Bronchial epithelial cell (primary cell): ENCODE measurements around the gene NIPSNAP3A. TPM values are rescaled to one million over a fixed set of nuclear protein-coding genes. Genes with fewer than 3 reads are reported as not detected.

Experiments
- DNase-seq: peaks from one replicate; pipeline ENCODE4 v3.0.0-alpha.2; 2010; ENCODE audit warnings: low read depth
- FAIRE-seq: peaks from 2 replicates; lab custom pipeline; 2011; peaks lifted over from hg19 to GRCh38; lab: Jason Lieb, UNC
- H3K27me3 ChIP-seq: 2 replicates; pipeline ENCODE4 v1.5.1; 2011; ENCODE audit warnings: low read length; ENCODE audit not compliant: control insufficient read depth, insufficient read depth
- H3K36me3 ChIP-seq: 2 replicates; pipeline ENCODE4 v1.5.1; 2011; ENCODE audit warnings: low read length; ENCODE audit not compliant: control insufficient read depth, insufficient read depth
- H3K4me3 ChIP-seq: 2 replicates; pipeline ENCODE4 v1.5.1; 2011; ENCODE audit warnings: mild to moderate bottlenecking, low read depth, low read length, control low read depth
- total RNA-seq: library from RNA; depleted of rRNA; stranded (reverse); fragments of >200 nt; gene quantifications from 2 replicates; pipeline ENCODE4 v1.2.1, GENCODE V29; 2014
- TF ChIP-seq, protein P1 (sequence below): IDR thresholded peaks from 2 replicates; pipeline ENCODE4 v1.5.1; 2011; ENCODE audit warnings: mild to moderate bottlenecking, moderate library complexity, low read length, control low read depth, inconsistent platforms; ENCODE audit not compliant: insufficient read depth, severe bottlenecking

Gene NIPSNAP3A
- total RNA-seq, 1 donor from 2014 or later, result 26.9 TPM

DNA sequence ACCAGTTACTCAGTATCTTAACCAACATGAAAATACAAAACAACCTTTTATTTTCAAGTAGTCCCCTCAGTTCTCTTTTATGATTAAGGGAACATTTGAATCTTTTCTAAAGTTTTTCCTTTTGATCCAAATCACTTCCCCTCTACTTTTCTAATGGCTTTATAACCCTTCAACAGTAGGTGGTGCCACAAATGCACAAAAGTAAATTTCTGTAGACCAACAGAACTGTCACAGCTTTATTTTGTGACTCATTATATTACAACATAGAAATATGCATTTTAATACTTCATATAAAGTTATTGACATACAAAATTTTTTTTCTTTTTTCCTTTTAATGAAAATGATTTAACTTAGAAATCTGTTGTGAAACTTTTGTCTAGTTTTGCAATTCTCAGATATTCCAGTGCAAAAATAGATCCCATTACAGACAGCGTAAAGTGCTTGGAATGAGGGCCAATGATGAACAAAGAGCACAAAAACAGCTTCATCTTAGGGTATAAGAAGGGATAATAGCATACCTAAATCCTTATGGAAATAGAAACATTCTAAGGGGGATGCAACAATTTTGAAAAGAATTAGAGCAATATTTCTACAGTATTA, 33.4 kb downstream of the NIPSNAP3A start:
- TF ChIP-seq, protein P1, sequence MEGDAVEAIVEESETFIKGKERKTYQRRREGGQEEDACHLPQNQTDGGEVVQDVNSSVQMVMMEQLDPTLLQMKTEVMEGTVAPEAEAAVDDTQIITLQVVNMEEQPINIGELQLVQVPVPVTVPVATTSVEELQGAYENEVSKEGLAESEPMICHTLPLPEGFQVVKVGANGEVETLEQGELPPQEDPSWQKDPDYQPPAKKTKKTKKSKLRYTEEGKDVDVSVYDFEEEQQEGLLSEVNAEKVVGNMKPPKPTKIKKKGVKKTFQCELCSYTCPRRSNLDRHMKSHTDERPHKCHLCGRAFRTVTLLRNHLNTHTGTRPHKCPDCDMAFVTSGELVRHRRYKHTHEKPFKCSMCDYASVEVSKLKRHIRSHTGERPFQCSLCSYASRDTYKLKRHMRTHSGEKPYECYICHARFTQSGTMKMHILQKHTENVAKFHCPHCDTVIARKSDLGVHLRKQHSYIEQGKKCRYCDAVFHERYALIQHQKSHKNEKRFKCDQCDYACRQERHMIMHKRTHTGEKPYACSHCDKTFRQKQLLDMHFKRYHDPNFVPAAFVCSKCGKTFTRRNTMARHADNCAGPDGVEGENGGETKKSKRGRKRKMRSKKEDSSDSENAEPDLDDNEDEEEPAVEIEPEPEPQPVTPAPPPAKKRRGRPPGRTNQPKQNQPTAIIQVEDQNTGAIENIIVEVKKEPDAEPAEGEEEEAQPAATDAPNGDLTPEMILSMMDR, result peak; percentile 26
- FAIRE-seq (no peak), DNase-seq (peak; percentile 66)
- no peaks in the 10 kb centered on the region for H3K36me3 ChIP-seq
- H3K4me3 ChIP-seq, result no peak overlapping the region
- no peaks in the 10 kb centered on the region for H3K27me3 ChIP-seq

- TF ChIP-seq, protein P1, result no peak
- H3K4me3 ChIP-seq, result no peak overlapping the region
- H3K36me3 ChIP-seq, result peaks cover 2% of the 10 kb centered on the region
- FAIRE-seq, result no peak
- H3K27me3 ChIP-seq, result no peaks in the 10 kb centered on the region
- DNase-seq, result peak; percentile 38
These were observed 36.1 kb downstream of the NIPSNAP3A start for GRCh38 chr9:104783588-104783987.

DNA sequence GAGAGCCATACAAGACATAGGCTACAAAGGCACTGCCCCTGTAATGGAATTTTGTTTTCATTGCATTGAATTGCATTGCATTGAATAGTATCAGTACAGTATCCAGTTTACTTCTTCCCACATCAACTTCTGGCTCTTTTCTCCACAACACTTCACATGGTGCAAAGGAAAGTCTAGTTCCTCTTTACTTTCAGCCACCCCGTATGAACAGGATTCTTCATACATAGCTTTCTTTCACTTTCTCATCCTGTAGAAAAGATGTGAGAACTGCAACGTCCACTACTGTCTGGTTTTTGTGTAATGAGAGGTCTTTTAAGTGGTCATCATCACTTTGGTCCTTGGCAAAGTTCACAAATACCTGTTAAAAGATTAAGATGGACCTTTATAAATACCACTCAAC, 36.6 kb downstream of the NIPSNAP3A start:
- DNase-seq, result no peak
- TF ChIP-seq, protein P1, result no peak
- peaks cover 2% of the 10 kb centered on the region for H3K36me3 ChIP-seq
- no peak overlapping the region for H3K4me3 ChIP-seq
- no peak for FAIRE-seq
- H3K27me3 ChIP-seq, result no peaks in the 10 kb centered on the region

DNA sequence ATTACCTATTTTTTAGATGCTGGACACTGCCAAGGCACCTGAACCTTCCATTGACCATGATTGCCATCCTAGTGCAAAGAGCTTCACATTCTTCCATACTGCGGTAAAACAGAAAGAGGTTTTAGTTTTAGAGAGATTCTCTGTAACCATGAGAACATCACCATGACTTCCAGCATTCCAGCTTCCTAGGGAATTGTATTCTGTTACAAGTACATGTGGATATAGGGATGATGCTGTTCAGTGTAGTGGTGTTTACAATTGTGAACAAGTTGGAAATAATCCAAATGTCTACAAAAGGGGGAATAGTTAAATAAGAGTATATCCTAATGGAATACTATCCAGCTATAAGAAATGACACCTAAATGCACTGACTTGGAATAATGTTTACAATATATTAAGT, 38.8 kb downstream of the NIPSNAP3A start:
- Histone ChIP-seq H3K36me3 (peaks cover 2% of the 10 kb centered on the region), H3K4me3 (no peak overlapping the region), H3K27me3 (no peaks in the 10 kb centered on the region)
- DNase-seq (no peak), FAIRE-seq (no peak)
- TF ChIP-seq, protein P1, result no peak

DNA sequence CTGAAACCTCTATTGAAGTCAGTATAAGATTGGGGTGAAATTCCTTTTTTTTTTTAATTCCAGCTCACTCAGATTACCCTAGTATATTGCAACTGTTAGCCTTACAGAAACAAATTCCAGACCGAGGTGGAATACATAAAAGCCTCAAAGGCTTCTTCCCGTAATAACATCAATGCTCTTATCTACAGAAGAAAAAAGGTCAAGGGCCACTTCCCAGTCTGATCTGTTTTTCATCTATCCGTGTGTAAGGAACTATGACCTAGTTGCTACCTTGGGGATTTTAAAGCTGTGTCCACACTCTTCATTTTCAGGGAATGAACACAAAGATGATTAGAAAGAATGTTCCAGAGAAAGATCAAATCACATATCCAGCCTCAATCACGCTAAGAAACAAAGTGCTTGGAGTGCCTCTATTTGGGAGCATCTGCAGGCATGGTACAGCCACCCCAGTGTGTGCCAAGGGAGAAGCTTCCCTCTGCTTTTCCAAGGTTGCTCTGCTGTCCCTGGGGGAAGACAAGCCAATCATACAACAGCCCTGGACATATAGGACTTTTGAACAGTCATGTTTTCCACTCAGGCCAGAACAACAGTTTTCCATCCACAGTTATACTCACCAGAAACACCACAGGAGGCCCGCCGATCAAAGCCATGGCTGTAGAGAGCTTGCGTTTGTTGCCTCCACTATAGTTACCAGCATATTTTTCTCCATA, 40.0 kb downstream of the NIPSNAP3A start:
- TF ChIP-seq, protein P1, result no peak
- Histone ChIP-seq H3K36me3 (peaks cover 2% of the 10 kb centered on the region), H3K27me3 (no peaks in the 10 kb centered on the region), H3K4me3 (no peak overlapping the region)
- DNase-seq (no peak), FAIRE-seq (no peak)
